A673 (cell line): ENCODE results near the gene SRSF4.

Experiments
- CTCF ChIP-seq: fragments of 300-800, 200-600 bp; sonication (generic); conservative IDR thresholded peaks from 2 replicates; pipeline ENCODE4 v1.5.1; 2017; ENCODE audit warnings: low read depth, mild to moderate bottlenecking, antibody characterized with exemption, low read length, moderate library complexity, mixed read lengths
- EZH2 ChIP-seq: fragments of 200-600 bp; sonication (generic); IDR thresholded peaks from 2 replicates; pipeline ENCODE4 v1.6.1; 2017; ENCODE audit warnings: borderline replicate concordance, low read depth, mild to moderate bottlenecking, mixed read lengths, antibody characterized with exemption, low read length; ENCODE audit not compliant: poor library complexity, severe bottlenecking

- no peak for TF ChIP-seq CTCF
- no peak for TF ChIP-seq EZH2
Observed at GRCh38 chr1:29166291-29166878, 15.3 kb downstream of the SRSF4 start.
